ENCODE measurements around the gene OR8G1. TPM values are rescaled to one million over a fixed set of nuclear protein-coding genes. Genes with fewer than 3 reads are reported as not detected.

Gene OR8G1
- total RNA-seq, 1 experiment from 2014 or later: not detected

- H2BK20ac ChIP-seq (ENCODE audit: low read depth, low read length, poor library complexity, severe bottlenecking): no peak overlapping the region
- H3K27me3 ChIP-seq (ENCODE audit: insufficient read depth, low read length): no peaks in the 10 kb centered on the region; the same call in 1 of the 2 replicates
- H3K56ac ChIP-seq (ENCODE audit: insufficient read length, low read depth, low read length): no peak overlapping the region
- H3K4me1 Mint-ChIP-seq: peaks cover 0 to 4% of the 10 kb centered on the region in 2 experiments; a peak in 1 of 4 replicates
- H4K5ac ChIP-seq (ENCODE audit: insufficient read length, low read depth, low read length): no peak overlapping the region
- H3K23ac ChIP-seq (ENCODE audit: insufficient read length, low read depth, low read length): no peak overlapping the region
- H3K79me2 ChIP-seq (ENCODE audit: insufficient read depth, low read length): no peaks in the 10 kb centered on the region
- TF ChIP-seq CTCF (conservative IDR thresholded peaks at IDR 0.05): no peak
- H2BK5ac ChIP-seq (ENCODE audit: insufficient read length, low read length): no peak overlapping the region
- no peak overlapping the region for H3K14ac ChIP-seq (ENCODE audit: insufficient read depth, low read length)
- no peak overlapping the region for H2BK15ac ChIP-seq (ENCODE audit: low read depth, low read length)
- no peak for DNase-seq
- H3K27ac Mint-ChIP-seq: no peak overlapping the region
- no peak overlapping the region for H4K91ac ChIP-seq (ENCODE audit: insufficient read length, low read depth, low read length)
- no peak overlapping the region for H2AFZ ChIP-seq (ENCODE audit: low read length)
- no peak overlapping the region for H3K4ac ChIP-seq (ENCODE audit: low read depth, low read length)
- no peak overlapping the region for H3K4me3 Mint-ChIP-seq
- H3K9ac ChIP-seq (ENCODE audit: extremely low read depth, insufficient read length, low read length): no peak overlapping the region
- no peak overlapping the region for H2AK5ac ChIP-seq (ENCODE audit: insufficient read length, low read length)
- no peak overlapping the region for H3K4me2 ChIP-seq (ENCODE audit: insufficient read depth, insufficient read length, low read length)
- H3K27ac ChIP-seq (ENCODE audit: insufficient read length, low read depth, low read length): no peak overlapping the region
- no peaks in the 10 kb centered on the region for H3K79me1 ChIP-seq (ENCODE audit: insufficient read depth, low read depth, low read length, poor library complexity, severe bottlenecking)
- no peaks in the 10 kb centered on the region for H4K20me1 ChIP-seq (ENCODE audit: control insufficient read depth, insufficient read depth, insufficient read length)
- no peak overlapping the region for H4K8ac ChIP-seq (replicated peaks; ENCODE audit: insufficient read length, low read depth, low read length)
- no peaks in the 10 kb centered on the region for H3K23me2 ChIP-seq (ENCODE audit: insufficient read length, low read depth, low read length, poor library complexity, severe bottlenecking)
- no peak overlapping the region for H3T11ph ChIP-seq (ENCODE audit: low read length)
- no peak overlapping the region for H2BK120ac ChIP-seq (ENCODE audit: low read depth, low read length, poor library complexity, severe bottlenecking)
- no peaks in the 10 kb centered on the region for H3K36me3 Mint-ChIP-seq (ENCODE audit: insufficient read depth in 1 of 3, low read depth in 3 of 3)
- H3K9me3 Mint-ChIP-seq: no peaks in the 10 kb centered on the region; a peak in 1 of 5 replicates
- no peaks in the 10 kb centered on the region for H3K4me1 ChIP-seq (ENCODE audit: insufficient read depth, low read length)
- no peaks in the 10 kb centered on the region for H3K9me3 ChIP-seq (ENCODE audit: control insufficient read depth, low read depth, low read length)
- no peak overlapping the region for H3K18ac ChIP-seq (ENCODE audit: insufficient read length, low read depth, low read length)
- no peak overlapping the region for H2BK12ac ChIP-seq (ENCODE audit: insufficient read length, low read depth, low read length)
- H3K27me3 Mint-ChIP-seq (ENCODE audit: low read depth): no peaks in the 10 kb centered on the region; the same call in 1 of the 2 replicates
Observed at GRCh38 chr11:124296016-124296415, 55.1 kb downstream of the OR8G1 start.
